SIG-M5 treated with dmso at 0.1 percent for 504 hours (cell line): Measurements from ENCODE around the gene PNPLA3.

ENCODE experiments used
- DNase-seq: peaks from one replicate; lab custom pipeline; 2025; ENCODE audit not compliant: unreplicated experiment; lab: John Stamatoyannopoulos, UW

Gene PNPLA3

GRCh38 chr22:43923631-43924464, at the start of gene PNPLA3:
Gene PNPLA3 (plus strand): TSS chr22:43923805. CDS start chr22:43923912, 107 bp downstream.
- peak; percentile 59 for DNase-seq

- DNase-seq, result no peak
These were observed 46.6 kb upstream of the PNPLA3 start for GRCh38 chr22:43876866-43877509.

- DNase-seq, result no peak
These were observed 45.4 kb upstream of the PNPLA3 start for GRCh38 chr22:43878079-43878795.

- no peak for DNase-seq
These were observed 44.6 kb upstream of the PNPLA3 start for GRCh38 chr22:43878831-43879550.

GRCh38 chr22:43879901-43880540, 43.6 kb upstream of the PNPLA3 start:
- no peak for DNase-seq

- DNase-seq, result no peak
These were observed 43.0 kb upstream of the PNPLA3 start for GRCh38 chr22:43880541-43880991.

GRCh38 chr22:43881091-43882061, 42.2 kb upstream of the PNPLA3 start:
- DNase-seq, result no peak

GRCh38 chr22:43882122-43882767, 41.4 kb upstream of the PNPLA3 start:
- DNase-seq, result no peak

- DNase-seq, result peak; percentile 35
These were observed 40.5 kb upstream of the PNPLA3 start for GRCh38 chr22:43883012-43883661.

GRCh38 chr22:43883719-43884415, 39.7 kb upstream of the PNPLA3 start:
- no peak for DNase-seq

- no peak for DNase-seq
These were observed 38.8 kb upstream of the PNPLA3 start for GRCh38 chr22:43884600-43885318.

- no peak for DNase-seq
These were observed 38.3 kb upstream of the PNPLA3 start for GRCh38 chr22:43885319-43885671.

GRCh38 chr22:43885786-43886185, 37.8 kb upstream of the PNPLA3 start:
- DNase-seq, result no peak

- no peak for DNase-seq
These were observed 37.4 kb upstream of the PNPLA3 start for GRCh38 chr22:43886231-43886630.

- DNase-seq, result no peak
These were observed 36.2 kb upstream of the PNPLA3 start for GRCh38 chr22:43887391-43887790.

- DNase-seq, result no peak
These were observed 34.9 kb upstream of the PNPLA3 start for GRCh38 chr22:43888740-43889139.

- no peak for DNase-seq
These were observed 34.3 kb upstream of the PNPLA3 start for GRCh38 chr22:43889201-43889859.
